ENCODE results near the gene IL23R. TPM values are rescaled to one million over a fixed set of nuclear protein-coding genes. Genes with fewer than 3 reads are reported as not detected.

IL23R gene
- total RNA-seq, 2 donors from 2014 or later, result not detected

DNA sequence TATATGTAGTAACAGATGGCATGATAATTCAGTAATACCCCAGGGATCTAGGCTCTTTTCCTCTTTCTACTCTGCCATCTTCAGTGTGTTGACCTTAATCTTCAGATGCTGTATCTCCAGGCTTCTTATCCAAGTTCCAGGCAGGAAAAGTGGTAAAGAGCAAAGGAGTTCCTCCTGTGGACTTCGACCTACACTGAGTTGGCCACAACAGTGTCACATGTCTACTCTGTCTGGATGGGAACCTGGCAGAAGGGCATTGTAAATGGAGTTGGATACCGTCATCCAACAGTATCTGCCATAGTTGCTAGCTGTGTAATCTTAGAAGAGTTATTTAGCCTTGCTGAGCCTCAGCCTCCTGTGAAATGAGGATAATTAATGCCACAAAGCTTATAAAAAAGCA is 21.9 kb downstream of the IL23R start:
- Mint-ChIP-seq H3K27me3 (ENCODE audit: insufficient read depth) (no peaks in the 10 kb centered on the region), H3K36me3 (ENCODE audit: low read depth) (no peaks in the 10 kb centered on the region), H3K4me1 (no peaks in the 10 kb centered on the region), H3K9me3 (peaks cover under 1% of the 10 kb centered on the region), H3K27ac (no peak overlapping the region), H3K4me3 (no peak overlapping the region)
- Histone ChIP-seq H3K27me3 (ENCODE audit: control insufficient read depth, insufficient read depth, low read length, poor library complexity, severe bottlenecking) (no peaks in the 10 kb centered on the region), H3K27ac (ENCODE audit: low read depth, low read length) (no peak overlapping the region), H3K36me3 (ENCODE audit: control insufficient read depth, insufficient read depth, low read length) (no peaks in the 10 kb centered on the region), H3K4me1 (ENCODE audit: control insufficient read depth, insufficient read depth, low read length) (no peaks in the 10 kb centered on the region), H3K4me3 (ENCODE audit: low read length) (no peak overlapping the region), H3K9me3 (ENCODE audit: control insufficient read depth, low read length) (no peaks in the 10 kb centered on the region), H3K9ac (ENCODE audit: extremely low read depth, low read length, poor library complexity, severe bottlenecking) (no peak overlapping the region)
- DNase-seq, result no peak
- 90 to 92% methylated on average over 2 of the region's 2 CpGs for WGBS, 2 experiments (ENCODE audit: insufficient coverage in 1 of 2, insufficient read length in 1 of 2)
- no peak for TF ChIP-seq CTCF (conservative IDR thresholded peaks at IDR 0.05)

DNA sequence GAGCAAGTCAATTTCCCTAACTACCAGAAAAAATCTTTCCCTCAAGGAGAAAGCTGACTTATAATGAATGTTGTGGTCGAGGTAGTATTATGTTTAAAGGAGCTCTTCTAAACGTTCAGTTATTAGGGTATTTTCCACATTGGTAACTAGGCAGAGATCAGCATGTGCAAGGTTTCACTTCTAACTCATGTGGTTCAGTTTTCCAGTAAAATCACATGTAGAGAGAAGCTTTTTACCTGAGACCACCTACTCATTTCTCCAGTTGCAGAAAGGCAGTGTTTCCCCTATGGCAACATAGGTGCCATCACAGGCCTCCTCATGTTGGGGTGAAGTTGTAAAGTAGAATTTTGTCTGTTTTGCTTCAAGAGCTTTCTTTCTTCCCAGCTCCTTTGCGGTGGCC is 23.7 kb downstream of the IL23R start:
- no peak for TF ChIP-seq CTCF (conservative IDR thresholded peaks at IDR 0.05)
- no peak overlapping the region for H3K4me3 ChIP-seq (ENCODE audit: low read length)
- no peaks in the 10 kb centered on the region for H3K4me1 ChIP-seq (ENCODE audit: control insufficient read depth, insufficient read depth, low read length)
- DNase-seq, result no peak
- H3K27me3 ChIP-seq (ENCODE audit: control insufficient read depth, insufficient read depth, low read length, poor library complexity, severe bottlenecking), result no peaks in the 10 kb centered on the region
- no peaks in the 10 kb centered on the region for H3K27me3 Mint-ChIP-seq (ENCODE audit: insufficient read depth)
- H3K36me3 ChIP-seq (ENCODE audit: control insufficient read depth, insufficient read depth, low read length), result no peaks in the 10 kb centered on the region
- no peak overlapping the region for H3K9ac ChIP-seq (ENCODE audit: extremely low read depth, low read length, poor library complexity, severe bottlenecking)
- H3K27ac Mint-ChIP-seq, result no peak overlapping the region
- no peaks in the 10 kb centered on the region for H3K9me3 Mint-ChIP-seq
- 86 to 91% methylated on average over 1 to 2 of the region's 3 CpGs for WGBS, 2 experiments (ENCODE audit: insufficient coverage in 1 of 2, insufficient read length in 1 of 2)
- no peaks in the 10 kb centered on the region for H3K36me3 Mint-ChIP-seq (ENCODE audit: low read depth)
- H3K4me3 Mint-ChIP-seq, result no peak overlapping the region
- no peaks in the 10 kb centered on the region for H3K4me1 Mint-ChIP-seq
- no peaks in the 10 kb centered on the region for H3K9me3 ChIP-seq (ENCODE audit: control insufficient read depth, low read length)
- H3K27ac ChIP-seq (ENCODE audit: low read depth, low read length), result no peak overlapping the region

DNA sequence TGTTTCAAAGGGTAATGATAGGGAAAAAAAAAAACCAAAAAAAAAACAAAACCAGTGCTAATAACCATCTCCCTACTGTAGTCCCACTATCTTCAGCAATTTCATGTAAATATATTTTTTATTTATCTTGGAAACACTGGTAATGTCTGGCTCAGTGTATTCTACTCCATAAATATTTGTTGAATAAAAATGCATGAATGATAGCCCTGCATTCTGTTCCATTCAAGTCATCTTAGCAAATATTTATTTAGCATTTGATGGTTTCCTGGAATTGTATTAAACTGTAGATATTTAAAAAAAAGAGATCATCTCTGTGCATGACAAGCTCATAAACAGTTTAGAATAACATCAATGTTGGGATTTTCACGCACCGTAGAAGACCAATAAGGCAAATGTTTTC is 24.2 kb downstream of the IL23R start:
- Mint-ChIP-seq H3K27me3 (ENCODE audit: insufficient read depth) (no peaks in the 10 kb centered on the region), H3K4me1 (no peaks in the 10 kb centered on the region), H3K36me3 (ENCODE audit: low read depth) (no peaks in the 10 kb centered on the region), H3K9me3 (no peaks in the 10 kb centered on the region), H3K27ac (no peak overlapping the region), H3K4me3 (no peak overlapping the region)
- Histone ChIP-seq H3K4me1 (ENCODE audit: control insufficient read depth, insufficient read depth, low read length) (no peaks in the 10 kb centered on the region), H3K27me3 (ENCODE audit: control insufficient read depth, insufficient read depth, low read length, poor library complexity, severe bottlenecking) (no peaks in the 10 kb centered on the region), H3K4me3 (ENCODE audit: low read length) (no peak overlapping the region), H3K9me3 (ENCODE audit: control insufficient read depth, low read length) (no peaks in the 10 kb centered on the region), H3K27ac (ENCODE audit: low read depth, low read length) (no peak overlapping the region), H3K36me3 (ENCODE audit: control insufficient read depth, insufficient read depth, low read length) (no peaks in the 10 kb centered on the region), H3K9ac (ENCODE audit: extremely low read depth, low read length, poor library complexity, severe bottlenecking) (no peak overlapping the region)
- no peak for TF ChIP-seq CTCF (conservative IDR thresholded peaks at IDR 0.05)
- 94 to 99% methylated on average over 2 of the region's 2 CpGs for WGBS, 2 experiments (ENCODE audit: insufficient coverage in 1 of 2, insufficient read length in 1 of 2)
- DNase-seq, result no peak
